ENCODE measurements around the gene UVRAG. TPM values are rescaled to one million over a fixed set of nuclear protein-coding genes. Genes with fewer than 3 reads are reported as not detected.

UVRAG gene
- total RNA-seq, 2 donors from 2014 or later: 12.8 to 13.7 TPM

DNA sequence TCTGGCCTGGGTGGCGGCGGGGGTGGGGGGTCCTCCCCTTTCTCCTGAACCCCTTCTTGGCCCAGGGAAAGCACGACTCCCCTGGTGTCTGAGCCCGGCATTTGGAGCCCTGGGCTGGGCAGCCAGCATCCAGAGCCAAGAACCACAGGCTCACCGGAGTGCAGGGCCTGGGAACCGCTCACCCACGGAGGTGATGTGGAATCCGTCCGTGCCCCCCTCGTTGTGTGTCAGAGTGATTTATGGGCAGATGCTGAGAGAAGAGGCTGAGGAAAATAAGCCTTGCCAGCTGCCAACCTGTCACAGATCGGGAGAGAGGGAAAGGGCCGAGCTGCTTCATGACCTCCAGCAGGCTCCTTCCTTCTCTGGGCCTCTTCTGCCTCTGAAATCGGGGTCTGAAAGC is 357.6 kb downstream of the UVRAG start:
- Histone ChIP-seq H3K27ac (no peak overlapping the region), H3K4me3 (no peak overlapping the region), H3K9me3 (no peaks in the 10 kb centered on the region), H3K27me3 (no peaks in the 10 kb centered on the region), H3K36me3 (no peaks in the 10 kb centered on the region), H3K4me1 (no peaks in the 10 kb centered on the region), H3K9ac (ENCODE audit: low read depth in 2 of 2, low read length in 2 of 2) (no peak overlapping the region)
- intact Hi-C loops (cut with DNase I): no loop called here
- no peak for DNase-seq
- no peak for TF ChIP-seq CTCF (IDR thresholded peaks at IDR 0.05)

GRCh38 chr11:76173663-76174062 is 358.7 kb downstream of the UVRAG start:
- intact Hi-C loops (cut with DNase I): no loop called here
- Histone ChIP-seq H3K9me3 (no peaks in the 10 kb centered on the region), H3K4me3 (no peak overlapping the region), H3K9ac (ENCODE audit: low read depth in 2 of 2, low read length in 2 of 2) (no peak overlapping the region), H3K27ac (no peak overlapping the region), H3K36me3 (no peaks in the 10 kb centered on the region), H3K4me1 (no peaks in the 10 kb centered on the region), H3K27me3 (no peaks in the 10 kb centered on the region)
- no peak for TF ChIP-seq CTCF (IDR thresholded peaks at IDR 0.05)
- no peak for DNase-seq

GRCh38 chr11:76174330-76174729 is 359.3 kb downstream of the UVRAG start:
- intact Hi-C loops (cut with DNase I): no loop called here
- Histone ChIP-seq H3K36me3 (no peaks in the 10 kb centered on the region), H3K9ac (ENCODE audit: low read depth in 2 of 2, low read length in 2 of 2) (no peak overlapping the region), H3K27me3 (no peaks in the 10 kb centered on the region), H3K4me1 (no peaks in the 10 kb centered on the region), H3K4me3 (no peak overlapping the region), H3K9me3 (no peaks in the 10 kb centered on the region), H3K27ac (no peak overlapping the region)
- TF ChIP-seq CTCF (IDR thresholded peaks at IDR 0.05): no peak
- DNase-seq: no peak

GRCh38 chr11:76175783-76176182 is 360.8 kb downstream of the UVRAG start:
- Histone ChIP-seq H3K4me3 (no peak overlapping the region), H3K9ac (ENCODE audit: low read depth in 2 of 2, low read length in 2 of 2) (no peak overlapping the region), H3K36me3 (no peaks in the 10 kb centered on the region), H3K27ac (no peak overlapping the region), H3K4me1 (no peaks in the 10 kb centered on the region), H3K9me3 (no peaks in the 10 kb centered on the region), H3K27me3 (no peaks in the 10 kb centered on the region)
- no peak for TF ChIP-seq CTCF (IDR thresholded peaks at IDR 0.05)
- intact Hi-C loops (cut with DNase I): no loop called here
- DNase-seq: no peak

DNA sequence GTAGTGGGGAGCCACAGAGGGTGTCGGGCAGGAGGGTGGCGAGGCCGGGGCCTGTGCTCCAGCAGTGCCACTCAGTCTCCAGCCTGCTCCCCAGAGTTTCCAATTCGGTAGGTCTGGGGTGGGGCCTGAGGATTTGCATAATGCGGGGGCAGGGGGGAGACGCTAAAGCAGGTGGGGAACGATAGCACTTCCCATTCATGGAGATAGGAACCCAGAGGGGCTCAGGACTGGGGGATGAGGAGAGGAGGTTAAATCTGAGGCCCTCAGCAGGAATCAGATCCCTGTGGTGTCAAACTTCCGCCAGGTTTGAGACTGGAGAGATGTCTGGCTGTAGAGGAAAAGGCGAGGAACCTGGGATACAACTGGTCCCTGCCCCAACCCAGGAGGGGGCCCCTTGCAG is 361.5 kb downstream of the UVRAG start:
- TF ChIP-seq CTCF (IDR thresholded peaks at IDR 0.05): no peak
- Histone ChIP-seq H3K9me3 (no peaks in the 10 kb centered on the region), H3K4me3 (no peak overlapping the region), H3K27me3 (no peaks in the 10 kb centered on the region), H3K4me1 (no peaks in the 10 kb centered on the region), H3K9ac (ENCODE audit: low read depth in 2 of 2, low read length in 2 of 2) (no peak overlapping the region), H3K27ac (no peak overlapping the region), H3K36me3 (no peaks in the 10 kb centered on the region)
- intact Hi-C loops (cut with DNase I): no loop called here
- no peak for DNase-seq

DNA sequence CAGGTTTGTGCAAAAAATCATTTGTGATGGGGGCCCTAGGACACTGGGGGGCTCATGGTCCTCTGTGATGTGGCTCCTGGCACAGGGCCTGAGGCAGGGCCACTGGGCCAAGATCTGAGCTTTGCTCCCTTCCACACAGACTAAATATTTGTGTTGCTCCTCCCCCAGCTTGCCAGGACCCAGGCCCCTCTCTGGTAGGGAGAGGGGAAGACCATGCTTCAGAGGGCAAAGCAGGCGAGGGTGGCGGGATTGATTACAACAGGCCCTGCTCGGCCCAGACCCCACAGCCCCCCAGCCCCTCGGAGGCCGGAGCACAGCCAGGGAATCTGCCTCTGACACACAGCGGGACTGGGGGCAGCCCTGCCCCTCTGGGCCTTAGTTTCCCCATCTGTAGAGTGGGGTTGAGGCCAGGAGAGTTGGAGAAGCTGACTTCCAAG is 362.3 kb downstream of the UVRAG start:
- intact Hi-C loops (cut with DNase I): no loop called here
- no peak overlapping the region for H3K4me3 ChIP-seq
- no peaks in the 10 kb centered on the region for H3K4me1 ChIP-seq
- H3K27me3 ChIP-seq: no peaks in the 10 kb centered on the region
- TF ChIP-seq CTCF (IDR thresholded peaks at IDR 0.05): no peak
- H3K27ac ChIP-seq: no peak overlapping the region
- H3K9me3 ChIP-seq: no peaks in the 10 kb centered on the region
- DNase-seq: no peak
- H3K9ac ChIP-seq (ENCODE audit: low read depth in 2 of 2, low read length in 2 of 2): no peak overlapping the region
- H3K36me3 ChIP-seq: no peaks in the 10 kb centered on the region
